Stimulated activated CD4-positive, alpha-beta T cell treated with anti-CD3 and anti-CD28 coated beads, Interleukin-2, amount 100 ng/mL, for 4 hours (primary cell): ENCODE measurements around the gene ADGRV1.

Experiments
- DNase-seq: peaks from one replicate; pipeline ENCODE4 v3.0.0-alpha.2; 2020; ENCODE audit warnings: low read depth

Gene ADGRV1

GRCh38 chr5:90558344-90559192 is at the start of gene ADGRV1:
Gene ADGRV1 (plus strand): TSS chr5:90558797. CDS start chr5:90558896, 99 bp downstream.
- no peak for DNase-seq

GRCh38 chr5:90510438-90510837 is 48.2 kb upstream of the ADGRV1 start:
- no peak for DNase-seq

- DNase-seq = no peak
These were observed 44.1 kb upstream of the ADGRV1 start for GRCh38 chr5:90514520-90514919.

- DNase-seq = no peak
These were observed 39.9 kb upstream of the ADGRV1 start for GRCh38 chr5:90518661-90519060.

GRCh38 chr5:90519081-90519480 is 39.5 kb upstream of the ADGRV1 start:
- no peak for DNase-seq

- DNase-seq = no peak
These were observed 29.9 kb upstream of the ADGRV1 start for GRCh38 chr5:90528601-90529193.

- DNase-seq = peak; percentile 96
These were observed 29.2 kb upstream of the ADGRV1 start, which contains the start of gene LYSMD3 for GRCh38 chr5:90529194-90529938. Gene LYSMD3 (minus strand): TSS chr5:90529584. CDS start chr5:90525289, 4,295 bp downstream.

- DNase-seq = peak; percentile 47
These were observed 28.5 kb upstream of the ADGRV1 start for GRCh38 chr5:90529939-90530677.

GRCh38 chr5:90530736-90531487 is 27.7 kb upstream of the ADGRV1 start:
- DNase-seq = no peak

- DNase-seq = no peak
These were observed 24.8 kb upstream of the ADGRV1 start for GRCh38 chr5:90533794-90534193.

- DNase-seq = no peak
These were observed 23.7 kb upstream of the ADGRV1 start for GRCh38 chr5:90534922-90535321.

GRCh38 chr5:90542827-90543519 is 15.6 kb upstream of the ADGRV1 start:
- DNase-seq = no peak

- DNase-seq = no peak
These were observed 13.1 kb upstream of the ADGRV1 start for GRCh38 chr5:90545511-90545910.

- DNase-seq = no peak
These were observed 12.3 kb upstream of the ADGRV1 start for GRCh38 chr5:90546216-90546837.

- no peak for DNase-seq
These were observed 11.5 kb upstream of the ADGRV1 start for GRCh38 chr5:90547072-90547536.

GRCh38 chr5:90548069-90548593 is 10.5 kb upstream of the ADGRV1 start:
- no peak for DNase-seq

- DNase-seq = no peak
These were observed 9.4 kb upstream of the ADGRV1 start for GRCh38 chr5:90549223-90549622.

GRCh38 chr5:90549729-90550275 is 8.8 kb upstream of the ADGRV1 start:
- DNase-seq = no peak

GRCh38 chr5:90550963-90551362 is 7.6 kb upstream of the ADGRV1 start:
- no peak for DNase-seq
